Measurements from ENCODE around the gene TMEM183A. TPM values are rescaled to one million over a fixed set of nuclear protein-coding genes. Genes with fewer than 3 reads are reported as not detected.

Gene TMEM183A
- total RNA-seq, 1 experiment from 2014 or later = 59.1 TPM

DNA sequence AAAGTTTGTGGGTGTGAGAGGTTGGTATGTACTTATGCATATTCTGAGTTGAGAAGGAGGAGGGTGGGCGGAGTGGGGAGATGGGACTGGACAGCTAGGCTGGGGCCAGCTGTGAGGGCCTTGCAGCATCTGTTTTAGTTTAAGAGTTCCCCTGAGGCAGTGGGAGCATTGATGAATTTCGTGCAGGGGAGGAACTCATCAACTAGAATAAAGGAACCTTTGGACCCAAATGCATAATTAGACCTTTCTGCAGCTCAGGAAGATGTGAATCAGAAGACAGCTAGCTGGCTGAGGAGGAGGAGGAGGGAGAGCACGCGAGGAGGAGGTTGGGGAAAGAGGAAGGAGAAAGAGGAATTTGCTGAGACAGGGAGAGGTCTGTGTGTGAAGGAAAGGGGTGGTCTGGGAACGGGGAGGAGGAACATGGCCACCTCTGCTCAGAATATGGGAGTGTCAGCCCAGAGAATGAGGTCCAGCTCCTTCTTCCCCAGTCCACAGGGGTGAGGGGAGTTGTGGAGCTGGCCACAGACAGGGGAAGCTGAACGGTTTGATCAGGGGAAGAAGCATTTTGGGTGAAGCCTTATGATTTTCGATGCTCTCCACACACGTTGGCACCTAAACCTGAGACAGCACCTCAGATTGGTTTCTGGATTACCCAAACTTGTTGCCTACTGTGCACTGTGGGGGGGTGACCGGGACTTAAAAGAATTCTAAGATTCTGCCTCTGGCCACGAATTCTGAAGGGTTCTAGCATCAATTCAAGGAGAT, 50.9 kb downstream of the TMEM183A start:
- Histone ChIP-seq H3K27ac (ENCODE audit: low read length) (no peak overlapping the region), H3K27me3 (ENCODE audit: control insufficient read depth, insufficient read depth, low read length) (no peaks in the 10 kb centered on the region), H3K4me1 (ENCODE audit: control insufficient read depth, insufficient read depth, low read length) (no peaks in the 10 kb centered on the region), H3K36me3 (ENCODE audit: control insufficient read depth, insufficient read depth, low read length) (no peaks in the 10 kb centered on the region), H3K4me3 (ENCODE audit: low read depth in 2 of 2, low read length in 2 of 2) (no peak overlapping the region), H3K9me3 (ENCODE audit: control insufficient read depth, insufficient read depth, low read depth, low read length) (no peaks in the 10 kb centered on the region)
- no peak for ATAC-seq
- no peak for DNase-seq (ENCODE audit: low read depth, low spot score)
- intact Hi-C loops (cut with micrococcal nuclease; ENCODE audit: unreplicated experiment) = no loop called here
- in situ Hi-C loops (cut with HindIII; ENCODE audit: low pct_unique_long_range_greater_than_20kb, low sequenced_read_pairs) = no loop called here
- ChIA-PET CTCF (interaction anchor here (0.6 to 1.7 kb wide), 2 partner anchors 18 to 60 kb away, joined by 4 to 5 read pairs; no protein-coding TSS in a partner anchor), POLR2A (no interaction called here)
- TF ChIP-seq POLR2AphosphoS5 (IDR thresholded peaks at IDR 0.05; ENCODE audit: low read depth, low read length) = no peak
- TF ChIP-seq, protein P1, sequence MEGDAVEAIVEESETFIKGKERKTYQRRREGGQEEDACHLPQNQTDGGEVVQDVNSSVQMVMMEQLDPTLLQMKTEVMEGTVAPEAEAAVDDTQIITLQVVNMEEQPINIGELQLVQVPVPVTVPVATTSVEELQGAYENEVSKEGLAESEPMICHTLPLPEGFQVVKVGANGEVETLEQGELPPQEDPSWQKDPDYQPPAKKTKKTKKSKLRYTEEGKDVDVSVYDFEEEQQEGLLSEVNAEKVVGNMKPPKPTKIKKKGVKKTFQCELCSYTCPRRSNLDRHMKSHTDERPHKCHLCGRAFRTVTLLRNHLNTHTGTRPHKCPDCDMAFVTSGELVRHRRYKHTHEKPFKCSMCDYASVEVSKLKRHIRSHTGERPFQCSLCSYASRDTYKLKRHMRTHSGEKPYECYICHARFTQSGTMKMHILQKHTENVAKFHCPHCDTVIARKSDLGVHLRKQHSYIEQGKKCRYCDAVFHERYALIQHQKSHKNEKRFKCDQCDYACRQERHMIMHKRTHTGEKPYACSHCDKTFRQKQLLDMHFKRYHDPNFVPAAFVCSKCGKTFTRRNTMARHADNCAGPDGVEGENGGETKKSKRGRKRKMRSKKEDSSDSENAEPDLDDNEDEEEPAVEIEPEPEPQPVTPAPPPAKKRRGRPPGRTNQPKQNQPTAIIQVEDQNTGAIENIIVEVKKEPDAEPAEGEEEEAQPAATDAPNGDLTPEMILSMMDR (IDR thresholded peaks at IDR 0.05) = no peak
- no peak for TF ChIP-seq SIN3A (IDR thresholded peaks at IDR 0.05; ENCODE audit: borderline replicate concordance, insufficient read depth, low read depth, low read length)
- TF ChIP-seq, protein P2, sequence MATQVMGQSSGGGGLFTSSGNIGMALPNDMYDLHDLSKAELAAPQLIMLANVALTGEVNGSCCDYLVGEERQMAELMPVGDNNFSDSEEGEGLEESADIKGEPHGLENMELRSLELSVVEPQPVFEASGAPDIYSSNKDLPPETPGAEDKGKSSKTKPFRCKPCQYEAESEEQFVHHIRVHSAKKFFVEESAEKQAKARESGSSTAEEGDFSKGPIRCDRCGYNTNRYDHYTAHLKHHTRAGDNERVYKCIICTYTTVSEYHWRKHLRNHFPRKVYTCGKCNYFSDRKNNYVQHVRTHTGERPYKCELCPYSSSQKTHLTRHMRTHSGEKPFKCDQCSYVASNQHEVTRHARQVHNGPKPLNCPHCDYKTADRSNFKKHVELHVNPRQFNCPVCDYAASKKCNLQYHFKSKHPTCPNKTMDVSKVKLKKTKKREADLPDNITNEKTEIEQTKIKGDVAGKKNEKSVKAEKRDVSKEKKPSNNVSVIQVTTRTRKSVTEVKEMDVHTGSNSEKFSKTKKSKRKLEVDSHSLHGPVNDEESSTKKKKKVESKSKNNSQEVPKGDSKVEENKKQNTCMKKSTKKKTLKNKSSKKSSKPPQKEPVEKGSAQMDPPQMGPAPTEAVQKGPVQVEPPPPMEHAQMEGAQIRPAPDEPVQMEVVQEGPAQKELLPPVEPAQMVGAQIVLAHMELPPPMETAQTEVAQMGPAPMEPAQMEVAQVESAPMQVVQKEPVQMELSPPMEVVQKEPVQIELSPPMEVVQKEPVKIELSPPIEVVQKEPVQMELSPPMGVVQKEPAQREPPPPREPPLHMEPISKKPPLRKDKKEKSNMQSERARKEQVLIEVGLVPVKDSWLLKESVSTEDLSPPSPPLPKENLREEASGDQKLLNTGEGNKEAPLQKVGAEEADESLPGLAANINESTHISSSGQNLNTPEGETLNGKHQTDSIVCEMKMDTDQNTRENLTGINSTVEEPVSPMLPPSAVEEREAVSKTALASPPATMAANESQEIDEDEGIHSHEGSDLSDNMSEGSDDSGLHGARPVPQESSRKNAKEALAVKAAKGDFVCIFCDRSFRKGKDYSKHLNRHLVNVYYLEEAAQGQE (IDR thresholded peaks at IDR 0.05; ENCODE audit: insufficient read depth in 1 of 2, low read depth in 2 of 2, low read length in 1 of 2) = no peak
- TF ChIP-seq TCF7L2 (IDR thresholded peaks at IDR 0.05; ENCODE audit: low read depth, low read length) = no peak
- no TSS peak for BruUV-seq (replicated peaks)

DNA sequence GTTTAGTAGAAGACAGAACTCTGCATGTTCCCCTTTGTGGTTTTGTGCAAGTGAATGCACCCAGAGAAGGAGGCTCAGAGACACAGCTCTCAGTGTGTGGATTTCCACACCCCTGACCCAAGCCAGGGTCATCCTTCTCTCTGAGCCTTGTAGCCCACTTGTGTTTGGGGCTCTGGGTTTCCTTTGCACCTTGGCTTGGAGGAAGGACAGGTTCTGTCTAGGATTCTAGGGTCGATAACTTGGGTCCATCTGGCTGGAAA, 51.4 kb downstream of the TMEM183A start:
- H3K9me3 ChIP-seq (ENCODE audit: control insufficient read depth, insufficient read depth, low read depth, low read length) = no peaks in the 10 kb centered on the region
- ChIA-PET POLR2A (no interaction called here), CTCF (interaction anchor here (1.7 kb wide), 1 partner anchor 59 kb away, joined by 5 read pairs; no protein-coding TSS in a partner anchor)
- intact Hi-C loops (cut with micrococcal nuclease; ENCODE audit: unreplicated experiment) (no loop called here), in situ Hi-C loops (cut with HindIII; ENCODE audit: low pct_unique_long_range_greater_than_20kb, low sequenced_read_pairs) (no loop called here)
- no TSS peak for BruUV-seq (replicated peaks)
- no peak for ATAC-seq
- no peaks in the 10 kb centered on the region for H3K27me3 ChIP-seq (ENCODE audit: control insufficient read depth, insufficient read depth, low read length)
- TF ChIP-seq, protein P2 (IDR thresholded peaks at IDR 0.05; ENCODE audit: insufficient read depth in 1 of 2, low read depth in 2 of 2, low read length in 1 of 2) = no peak
- TF ChIP-seq POLR2AphosphoS5 (IDR thresholded peaks at IDR 0.05; ENCODE audit: low read depth, low read length) (no peak), SIN3A (IDR thresholded peaks at IDR 0.05; ENCODE audit: borderline replicate concordance, insufficient read depth, low read depth, low read length) (no peak), TCF7L2 (IDR thresholded peaks at IDR 0.05; ENCODE audit: low read depth, low read length) (no peak)
- TF ChIP-seq, protein P1 (IDR thresholded peaks at IDR 0.05) = no peak
- H3K4me1 ChIP-seq (ENCODE audit: control insufficient read depth, insufficient read depth, low read length) = no peaks in the 10 kb centered on the region
- H3K4me3 ChIP-seq (ENCODE audit: low read depth in 2 of 2, low read length in 2 of 2) = no peak overlapping the region
- H3K36me3 ChIP-seq (ENCODE audit: control insufficient read depth, insufficient read depth, low read length) = no peaks in the 10 kb centered on the region
- DNase-seq (ENCODE audit: low read depth, low spot score) = no peak
- H3K27ac ChIP-seq (ENCODE audit: low read length) = no peak overlapping the region

Data from Panc1 (cell line).